ENCODE results near the gene TLR5.

The TLR5 gene

DNA sequence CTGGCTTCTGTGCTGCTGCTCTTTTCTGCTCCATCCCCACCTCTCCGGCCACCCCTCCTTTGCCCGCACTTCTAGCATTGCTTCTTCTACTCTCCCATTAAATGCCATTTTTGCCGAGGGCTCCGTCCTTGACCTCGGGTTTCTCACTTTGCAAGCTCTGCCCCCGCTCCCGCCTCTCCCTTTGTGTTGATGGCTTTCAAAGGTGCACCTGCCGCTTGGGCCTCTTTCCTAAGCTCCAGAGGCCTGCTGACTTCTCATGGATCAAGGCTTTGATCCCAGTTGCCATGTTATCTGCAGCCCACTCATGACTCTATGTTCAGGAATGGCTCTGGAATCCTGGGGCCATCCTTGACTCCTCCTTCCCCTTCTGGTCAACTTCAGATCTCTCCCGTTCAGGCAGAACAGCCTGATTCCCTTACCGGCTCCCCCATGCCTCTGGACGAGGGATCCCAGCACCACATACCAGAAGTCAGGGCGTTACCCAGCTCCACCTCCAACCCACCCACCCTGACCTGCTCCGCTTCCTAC is 54.3 kb downstream of the TLR5 start:
- H3K27ac ChIP-seq = no peak overlapping the region
- TF ChIP-seq, protein P1, sequence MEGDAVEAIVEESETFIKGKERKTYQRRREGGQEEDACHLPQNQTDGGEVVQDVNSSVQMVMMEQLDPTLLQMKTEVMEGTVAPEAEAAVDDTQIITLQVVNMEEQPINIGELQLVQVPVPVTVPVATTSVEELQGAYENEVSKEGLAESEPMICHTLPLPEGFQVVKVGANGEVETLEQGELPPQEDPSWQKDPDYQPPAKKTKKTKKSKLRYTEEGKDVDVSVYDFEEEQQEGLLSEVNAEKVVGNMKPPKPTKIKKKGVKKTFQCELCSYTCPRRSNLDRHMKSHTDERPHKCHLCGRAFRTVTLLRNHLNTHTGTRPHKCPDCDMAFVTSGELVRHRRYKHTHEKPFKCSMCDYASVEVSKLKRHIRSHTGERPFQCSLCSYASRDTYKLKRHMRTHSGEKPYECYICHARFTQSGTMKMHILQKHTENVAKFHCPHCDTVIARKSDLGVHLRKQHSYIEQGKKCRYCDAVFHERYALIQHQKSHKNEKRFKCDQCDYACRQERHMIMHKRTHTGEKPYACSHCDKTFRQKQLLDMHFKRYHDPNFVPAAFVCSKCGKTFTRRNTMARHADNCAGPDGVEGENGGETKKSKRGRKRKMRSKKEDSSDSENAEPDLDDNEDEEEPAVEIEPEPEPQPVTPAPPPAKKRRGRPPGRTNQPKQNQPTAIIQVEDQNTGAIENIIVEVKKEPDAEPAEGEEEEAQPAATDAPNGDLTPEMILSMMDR (conservative IDR thresholded peaks at IDR 0.05) = no peak

DNA sequence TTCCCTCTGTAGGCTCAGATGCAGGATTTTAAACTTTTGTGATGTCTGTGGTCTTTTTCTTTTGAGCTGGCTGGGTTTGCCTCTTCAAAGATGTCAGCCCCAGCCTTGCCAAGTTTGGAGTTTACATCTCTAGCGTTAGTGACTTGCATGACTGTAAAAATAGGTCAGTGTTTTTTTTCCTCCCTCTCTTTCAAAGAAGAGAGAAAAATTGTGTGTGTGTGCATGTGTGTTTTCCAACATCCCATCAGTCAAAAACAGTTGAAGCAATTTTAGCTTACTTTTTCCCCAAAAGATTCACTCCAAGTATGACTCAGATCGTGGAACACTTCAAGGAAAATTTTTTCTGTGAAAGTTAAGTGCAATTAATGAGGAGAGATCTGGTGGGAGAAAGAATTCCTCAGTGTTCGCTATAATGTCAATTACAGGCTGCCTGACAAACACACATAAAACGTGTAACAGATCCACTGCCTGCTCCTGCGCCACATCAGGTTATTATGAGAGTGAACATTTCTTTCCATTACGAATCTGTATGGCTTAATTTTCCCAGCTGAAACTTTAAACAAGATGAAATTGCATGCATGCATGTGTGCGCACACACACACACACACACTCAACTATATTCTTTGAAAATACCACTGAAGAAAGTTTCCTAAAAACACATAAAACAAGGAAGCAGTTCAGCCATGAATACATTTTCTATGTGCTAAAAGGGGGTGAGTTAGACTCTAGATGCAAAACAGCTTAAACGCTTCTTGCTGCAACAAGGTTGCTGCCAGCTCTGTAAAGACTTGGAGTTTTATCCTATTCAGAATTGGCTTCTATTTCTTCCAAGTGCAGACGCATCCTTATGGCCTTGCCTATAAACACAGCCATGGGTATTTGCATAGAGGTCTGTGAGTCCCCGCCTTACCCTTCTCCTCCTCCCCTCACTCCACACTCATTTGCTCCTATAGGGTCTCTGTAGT is 55.5 kb downstream of the TLR5 start:
- H3K27ac ChIP-seq = peak overlapping the region; percentile 25; the same call in 1 of the 2 replicates
- TF ChIP-seq, protein P1 (conservative IDR thresholded peaks at IDR 0.05) = no peak

DNA sequence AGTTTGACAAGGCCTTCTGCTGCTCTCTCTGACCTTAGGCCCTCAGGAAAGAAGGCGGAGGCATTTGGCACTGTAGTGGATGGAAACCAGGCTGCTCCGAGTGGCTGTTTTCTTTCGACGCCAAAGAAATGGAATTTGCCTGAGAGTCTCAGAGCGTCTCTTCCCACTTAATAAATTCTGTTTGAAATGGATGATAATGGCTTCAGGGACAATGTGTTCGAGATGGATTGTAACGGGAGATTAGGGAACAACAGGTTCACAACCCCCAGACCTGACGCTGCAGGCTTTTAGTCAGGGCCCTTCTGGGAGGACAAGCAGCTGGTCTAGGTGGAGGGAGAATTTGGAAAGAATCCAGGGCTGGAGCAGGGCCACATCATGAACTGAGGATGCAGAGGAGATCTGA is 58.6 kb downstream of the TLR5 start:
- H3K27ac ChIP-seq = no peak overlapping the region
- TF ChIP-seq, protein P1 (conservative IDR thresholded peaks at IDR 0.05) = no peak

DNA sequence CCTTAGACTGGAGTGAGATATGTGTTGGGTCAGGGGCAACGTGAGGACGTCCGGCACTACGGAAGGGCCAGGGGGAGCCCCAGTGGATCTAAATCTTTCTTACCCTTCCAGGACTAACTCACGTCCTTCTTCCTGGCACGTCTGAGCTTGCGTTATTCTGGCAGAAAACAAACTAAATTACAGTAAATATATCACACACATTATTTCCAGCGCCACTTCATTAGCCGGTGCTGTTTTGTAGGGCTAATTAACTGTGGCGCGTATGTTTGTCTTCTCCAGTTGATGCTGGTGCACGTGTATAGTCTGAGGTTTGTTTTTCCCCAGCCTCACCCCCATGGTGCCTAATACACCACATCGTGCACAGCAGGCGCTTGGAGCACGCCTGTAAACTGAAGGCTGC is 59.2 kb downstream of the TLR5 start:
- H3K27ac ChIP-seq = no peak overlapping the region
- TF ChIP-seq, protein P1 (conservative IDR thresholded peaks at IDR 0.05) = no peak

DNA sequence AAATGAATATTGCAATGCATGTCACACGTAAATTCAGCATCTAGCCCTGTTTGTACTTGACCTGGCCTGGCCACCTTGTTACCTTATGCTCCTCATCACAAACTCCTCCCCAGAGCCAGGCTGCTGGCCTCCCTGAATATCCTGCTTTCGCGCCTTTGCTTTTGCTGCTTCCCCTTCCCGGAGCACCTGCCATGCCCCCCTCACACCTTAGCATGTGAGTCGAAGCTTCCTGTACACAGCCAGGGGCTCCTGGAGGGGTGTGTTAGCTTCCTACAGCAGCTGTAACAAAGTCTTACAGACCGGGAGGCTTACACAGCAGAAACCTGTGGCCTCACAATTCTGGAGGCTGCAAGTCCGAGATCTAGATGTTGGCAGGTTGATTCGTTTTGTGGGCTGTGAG is 60.1 kb downstream of the TLR5 start:
- no peak overlapping the region for H3K27ac ChIP-seq
- TF ChIP-seq, protein P1 (conservative IDR thresholded peaks at IDR 0.05) = no peak

DNA sequence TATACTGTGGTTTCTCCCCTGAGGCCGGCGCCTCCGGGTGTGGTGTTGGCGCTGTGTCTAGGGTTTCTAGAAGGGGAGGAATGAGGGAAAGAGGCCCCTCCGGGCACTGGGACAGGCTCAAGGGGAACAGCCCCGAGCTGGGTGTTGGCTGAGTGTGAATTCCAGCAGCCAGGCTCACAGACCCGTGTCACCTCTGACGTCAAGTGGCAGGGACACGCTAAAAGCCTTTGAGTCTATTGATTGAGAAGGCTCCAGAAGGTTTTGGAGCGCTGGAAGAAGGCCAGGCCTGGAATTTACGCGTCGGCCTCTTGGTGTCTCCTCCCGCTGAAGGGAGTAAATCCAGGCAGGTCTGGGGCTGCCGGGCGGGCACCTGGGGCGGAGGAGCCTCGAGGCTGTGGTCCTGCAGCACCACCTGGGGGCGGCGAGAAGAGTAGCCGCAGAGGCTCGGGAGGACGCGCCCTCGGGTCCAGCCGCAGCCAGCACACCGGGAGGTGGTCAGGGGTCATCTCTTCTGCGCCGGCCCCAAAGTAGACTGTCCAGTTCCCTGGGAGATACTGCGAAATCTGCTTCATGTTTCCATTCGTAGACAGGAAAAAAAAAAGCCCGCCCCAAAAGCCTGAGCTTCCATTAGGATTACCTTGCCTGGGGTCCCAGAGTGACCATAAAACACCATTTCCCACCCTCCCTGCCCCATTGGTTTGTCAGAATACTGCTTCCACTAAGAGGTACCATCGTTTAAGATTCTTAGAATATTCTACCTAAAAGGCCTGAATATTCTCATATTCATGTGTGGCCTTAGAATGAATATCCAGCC is 61.7 kb downstream of the TLR5 start:
- peak overlapping the region; percentile 33; the same call in 1 of the 2 replicates for H3K27ac ChIP-seq
- TF ChIP-seq, protein P1 (conservative IDR thresholded peaks at IDR 0.05) = peak; percentile 97

DNA sequence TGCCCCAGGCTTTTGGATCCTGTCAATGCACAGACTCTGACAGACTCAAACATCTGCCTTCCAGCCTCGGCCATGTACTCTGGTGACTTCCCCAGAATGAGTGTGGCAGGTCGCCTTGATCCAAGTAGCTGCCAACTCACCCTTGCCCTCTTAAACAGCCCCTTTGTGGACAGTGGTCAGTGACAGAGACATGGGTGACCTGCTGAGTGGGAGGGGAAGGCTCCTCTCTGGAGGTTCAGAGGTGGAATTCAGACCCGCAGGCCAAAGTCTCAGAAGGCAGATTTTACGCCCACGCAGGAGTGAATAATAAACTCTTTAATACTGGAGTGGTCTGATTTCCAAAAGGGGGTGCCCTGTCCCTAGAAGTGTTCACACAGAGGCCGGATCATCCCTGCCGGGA is 63.5 kb downstream of the TLR5 start:
- H3K27ac ChIP-seq = no peak overlapping the region
- TF ChIP-seq, protein P1 (conservative IDR thresholded peaks at IDR 0.05) = no peak
